Prostate gland (tissue), 2 donors: ENCODE results near the gene DNAH6. TPM values are rescaled to one million over a fixed set of nuclear protein-coding genes. Genes with fewer than 3 reads are reported as not detected.

Experiments used
- DNase-seq: peaks from one replicate; pipeline ENCODE4 v3.0.0-alpha.2; 2019; ENCODE audit warnings: low spot score
- H3K27ac ChIP-seq, 2 donors: fragments of 200-600 bp; sonication (generic); 2 replicates each; pipeline ENCODE4 v1.5.1; 2017 to 2019
- H3K27me3 ChIP-seq: fragments of 200-600 bp; sonication (generic); replicated peaks from 2 replicates; pipeline ENCODE4 v1.5.1; 2019; ENCODE audit not compliant: insufficient read depth
- H3K36me3 ChIP-seq, 2 donors: fragments of 200-600 bp; sonication (generic); 1 replicate in 1 of 2; 2 replicates in 1 of 2; pipeline versions ENCODE4 v1.5.1 to v1.8.1; 2017 to 2019
- H3K4me1 ChIP-seq: fragments of 200-600 bp; sonication (generic); replicated peaks from 2 replicates; pipeline ENCODE4 v1.5.1; 2019
- H3K4me3 ChIP-seq, 2 donors: fragments of 200-600 bp; sonication (generic); 2 replicates each; pipeline ENCODE4 v1.5.1; 2017 to 2019
- H3K9me3 ChIP-seq: fragments of 200-600 bp; sonication (generic); 2 replicates; pipeline ENCODE4 v1.5.1; 2017
- POLR2A ChIP-seq: fragments of 450-650 bp; IDR thresholded peaks from one replicate; pipeline ENCODE4 v1.6.1; 2016; ENCODE audit warnings: antibody characterized with exemption, mild to moderate bottlenecking
- POLR2AphosphoS5 ChIP-seq: sonication (generic); formaldehyde crosslinking; IDR thresholded peaks from one replicate; pipeline ENCODE4 v1.6.1; 2017; ENCODE audit warnings: antibody characterized with exemption
- WGBS: methylation state at CpG from one replicate; pipeline ENCODE4 v1.1.5; 2018; 5-methylcytosine and 5-hydroxymethylcytosine counted together
- intact Hi-C: fragments of 100-400 bp; cut with DNase I; formaldehyde crosslinking; loops from one replicate; pipeline ENCODE4 v1.14.2; 2022
- total RNA-seq, 2 donors: library from RNA; depleted of rRNA; stranded (reverse); fragments of >200 nt; gene quantifications; one replicate each; pipeline ENCODE4 v1.1.0, GENCODE V29; 2016
- TF ChIP-seq, protein P1 (sequence below), 4 experiments: fragments of 200-600 bp in 2 of 4; fragments of 450-650 bp in 2 of 4; sonication (generic) in 2 of 4; IDR thresholded peaks; 1 replicate in 3 of 4; 2 replicates in 1 of 4; pipeline ENCODE4 v1.5.1; 2016 to 2019; ENCODE audit warnings: antibody characterized with exemption in 4 of 4, mild to moderate bottlenecking in 2 of 4, moderate library complexity in 2 of 4

The DNAH6 gene
- total RNA-seq, 2 donors from 2014 or later: 1.1 to 4.9 TPM

DNA sequence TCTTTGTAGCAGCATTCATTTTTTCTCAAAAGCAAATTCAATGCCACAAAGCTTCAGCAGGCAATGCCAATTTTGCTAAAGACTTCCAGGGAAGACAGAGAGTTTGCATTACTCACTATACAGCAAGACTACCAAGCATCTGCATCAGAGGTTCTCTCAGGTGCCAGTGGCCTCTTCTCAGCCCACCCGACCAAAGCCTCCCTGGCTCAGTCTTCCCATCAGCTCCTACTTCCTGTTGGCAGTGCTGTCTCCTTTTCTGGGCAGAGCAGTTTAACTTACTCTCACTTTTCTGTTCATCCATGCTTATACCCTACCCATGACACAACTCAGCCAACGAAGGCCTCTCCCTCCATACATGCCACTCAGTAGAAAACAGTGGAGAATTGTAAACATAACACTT, 207.5 kb downstream of the DNAH6 start:
- no peaks in the 10 kb centered on the region for H3K9me3 ChIP-seq
- no peaks in the 10 kb centered on the region for H3K4me1 ChIP-seq
- no peak overlapping the region for H3K27ac ChIP-seq
- H3K4me3 ChIP-seq: no peak overlapping the region
- H3K36me3 ChIP-seq: no peaks in the 10 kb centered on the region
- TF ChIP-seq POLR2AphosphoS5 (no peak), POLR2A (no peak)
- TF ChIP-seq, protein P1, sequence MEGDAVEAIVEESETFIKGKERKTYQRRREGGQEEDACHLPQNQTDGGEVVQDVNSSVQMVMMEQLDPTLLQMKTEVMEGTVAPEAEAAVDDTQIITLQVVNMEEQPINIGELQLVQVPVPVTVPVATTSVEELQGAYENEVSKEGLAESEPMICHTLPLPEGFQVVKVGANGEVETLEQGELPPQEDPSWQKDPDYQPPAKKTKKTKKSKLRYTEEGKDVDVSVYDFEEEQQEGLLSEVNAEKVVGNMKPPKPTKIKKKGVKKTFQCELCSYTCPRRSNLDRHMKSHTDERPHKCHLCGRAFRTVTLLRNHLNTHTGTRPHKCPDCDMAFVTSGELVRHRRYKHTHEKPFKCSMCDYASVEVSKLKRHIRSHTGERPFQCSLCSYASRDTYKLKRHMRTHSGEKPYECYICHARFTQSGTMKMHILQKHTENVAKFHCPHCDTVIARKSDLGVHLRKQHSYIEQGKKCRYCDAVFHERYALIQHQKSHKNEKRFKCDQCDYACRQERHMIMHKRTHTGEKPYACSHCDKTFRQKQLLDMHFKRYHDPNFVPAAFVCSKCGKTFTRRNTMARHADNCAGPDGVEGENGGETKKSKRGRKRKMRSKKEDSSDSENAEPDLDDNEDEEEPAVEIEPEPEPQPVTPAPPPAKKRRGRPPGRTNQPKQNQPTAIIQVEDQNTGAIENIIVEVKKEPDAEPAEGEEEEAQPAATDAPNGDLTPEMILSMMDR (IDR thresholded peaks at IDR 0.05): no peak
- 81% methylated on average over 2 of the region's 2 CpGs for WGBS
- no peaks in the 10 kb centered on the region for H3K27me3 ChIP-seq
- no peak for DNase-seq
- intact Hi-C loops: no loop called here

DNA sequence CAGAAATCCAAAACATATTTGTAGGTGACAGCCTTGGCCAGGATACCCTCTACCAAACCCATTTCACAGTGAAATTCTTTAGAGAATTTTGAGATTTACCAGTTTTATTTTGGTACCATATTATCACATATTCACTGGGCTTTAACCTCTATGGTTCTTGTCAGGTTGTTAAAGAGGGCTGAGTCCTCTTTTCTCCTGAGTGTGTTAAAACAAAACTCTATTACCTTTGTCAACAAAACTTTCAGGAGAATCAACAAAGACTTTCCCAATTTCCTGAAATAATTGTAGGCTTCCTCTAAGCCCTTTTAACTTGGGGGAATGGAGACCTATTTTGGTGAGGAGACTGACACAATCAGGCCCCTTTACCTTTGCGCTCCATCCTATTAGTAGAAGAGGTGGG, 209.4 kb downstream of the DNAH6 start:
- no peak for DNase-seq
- 100% methylated on average over 1 of the region's 1 CpG for WGBS
- TF ChIP-seq POLR2A (no peak), POLR2AphosphoS5 (no peak)
- TF ChIP-seq, protein P1 (IDR thresholded peaks at IDR 0.05): no peak
- Histone ChIP-seq H3K27ac (no peak overlapping the region), H3K4me3 (no peak overlapping the region), H3K36me3 (no peaks in the 10 kb centered on the region), H3K27me3 (no peaks in the 10 kb centered on the region), H3K4me1 (no peaks in the 10 kb centered on the region), H3K9me3 (no peaks in the 10 kb centered on the region)
- intact Hi-C loops: no loop called here

DNA sequence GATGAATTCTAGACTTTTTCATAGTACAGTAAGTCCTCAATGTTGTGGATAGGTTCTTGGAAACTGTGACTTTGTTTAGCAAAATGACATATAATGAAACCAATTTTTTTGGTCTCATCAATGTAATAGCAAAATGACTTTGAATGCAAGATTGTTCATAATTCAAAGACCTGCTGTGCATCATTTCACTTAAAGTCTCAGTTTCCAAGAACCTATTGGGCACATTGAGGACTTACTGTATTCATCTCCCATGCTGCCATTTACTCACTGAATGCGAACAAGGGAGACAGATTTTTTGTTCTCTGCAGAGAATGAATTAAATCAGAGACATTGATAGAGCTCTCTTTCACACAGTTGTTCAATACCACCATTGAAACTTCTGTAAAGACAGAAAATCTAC, 211.0 kb downstream of the DNAH6 start:
- Histone ChIP-seq H3K9me3 (no peaks in the 10 kb centered on the region), H3K36me3 (no peaks in the 10 kb centered on the region), H3K27ac (no peak overlapping the region), H3K27me3 (no peaks in the 10 kb centered on the region), H3K4me3 (no peak overlapping the region), H3K4me1 (no peaks in the 10 kb centered on the region)
- intact Hi-C loops: no loop called here
- no peak for DNase-seq
- TF ChIP-seq POLR2AphosphoS5: no peak
- TF ChIP-seq POLR2A: no peak
- TF ChIP-seq, protein P1 (IDR thresholded peaks at IDR 0.05): no peak
- 96% methylated on average over 1 of the region's 1 CpG for WGBS

DNA sequence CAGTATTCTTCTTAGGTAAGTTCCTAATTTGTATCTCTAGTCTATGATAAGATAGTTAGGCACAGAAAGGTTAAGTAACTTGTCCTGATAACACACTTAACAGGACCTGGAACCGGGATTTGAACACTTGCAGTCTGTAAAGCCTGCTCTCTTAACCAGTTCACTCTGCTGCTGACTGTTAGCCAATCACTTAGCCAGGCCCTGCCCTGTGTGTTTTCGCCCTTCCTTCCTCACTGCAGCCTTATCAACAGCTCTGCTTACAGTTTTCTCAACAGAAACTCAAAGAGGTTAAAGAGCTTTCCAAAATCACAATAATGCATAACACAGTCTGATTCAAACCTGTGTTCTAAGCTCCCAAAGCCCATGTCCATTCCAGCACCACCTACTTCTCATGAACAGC, 212.9 kb downstream of the DNAH6 start:
- H3K27ac ChIP-seq: no peak overlapping the region
- WGBS: 80% methylated on average over 2 of the region's 2 CpGs
- intact Hi-C loops: no loop called here
- no peaks in the 10 kb centered on the region for H3K4me1 ChIP-seq
- no peaks in the 10 kb centered on the region for H3K9me3 ChIP-seq
- no peak for DNase-seq
- no peaks in the 10 kb centered on the region for H3K36me3 ChIP-seq
- no peaks in the 10 kb centered on the region for H3K27me3 ChIP-seq
- TF ChIP-seq POLR2A: no peak
- TF ChIP-seq, protein P1 (IDR thresholded peaks at IDR 0.05): no peak
- TF ChIP-seq POLR2AphosphoS5: no peak
- no peak overlapping the region for H3K4me3 ChIP-seq

DNA sequence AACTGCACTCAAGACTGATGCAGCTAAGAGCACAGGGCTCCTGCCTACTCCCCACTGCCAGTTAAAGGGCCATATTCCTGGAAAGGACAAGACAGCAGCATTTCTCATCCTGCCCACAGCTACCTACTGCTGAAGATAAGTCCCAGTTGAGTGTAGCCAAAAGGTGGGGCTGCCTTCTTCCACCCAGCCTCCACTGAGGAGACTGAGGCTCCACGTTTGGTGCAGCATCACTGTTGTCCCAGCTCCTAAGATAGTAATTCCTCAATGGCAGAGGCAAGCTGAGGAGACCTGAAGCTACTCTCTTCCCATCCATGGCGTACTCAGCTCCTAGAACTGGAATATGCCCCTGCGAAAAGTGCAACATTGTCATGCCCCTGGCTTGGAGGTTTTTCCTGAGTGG, 214.9 kb downstream of the DNAH6 start:
- DNase-seq: no peak
- H3K4me1 ChIP-seq: no peaks in the 10 kb centered on the region
- WGBS: 87% methylated on average over 3 of the region's 3 CpGs
- no peaks in the 10 kb centered on the region for H3K9me3 ChIP-seq
- no peak overlapping the region for H3K4me3 ChIP-seq
- no peaks in the 10 kb centered on the region for H3K27me3 ChIP-seq
- TF ChIP-seq POLR2A: no peak
- TF ChIP-seq, protein P1 (IDR thresholded peaks at IDR 0.05): no peak
- no peak for TF ChIP-seq POLR2AphosphoS5
- intact Hi-C loops: no loop called here
- no peak overlapping the region for H3K27ac ChIP-seq
- H3K36me3 ChIP-seq: no peaks in the 10 kb centered on the region
